Glutamatergic neuron (in vitro differentiated cells): ENCODE measurements around the gene AK1. TPM values are rescaled to one million over a fixed set of nuclear protein-coding genes. Genes with fewer than 3 reads are reported as not detected.

Source experiments
- DNase-seq: peaks from one replicate; pipeline ENCODE4 v3.0.0; 2022
- H3K27ac Mint-ChIP-seq: one replicate; pipeline ENCODE4 v1.8.0; 2020; ENCODE audit warnings: mild to moderate bottlenecking, mixed read lengths, inconsistent platforms; ENCODE audit not compliant: unreplicated experiment
- H3K27me3 Mint-ChIP-seq: one replicate; pipeline ENCODE4 v1.8.0; 2020; ENCODE audit warnings: mild to moderate bottlenecking, moderate library complexity, mixed read lengths, inconsistent platforms; ENCODE audit not compliant: unreplicated experiment
- H3K36me3 Mint-ChIP-seq: one replicate; pipeline ENCODE4 v1.8.0; 2020; ENCODE audit warnings: mild to moderate bottlenecking, mixed read lengths, inconsistent platforms; ENCODE audit not compliant: unreplicated experiment
- H3K4me1 Mint-ChIP-seq: one replicate; pipeline ENCODE4 v1.8.0; 2020; ENCODE audit warnings: mild to moderate bottlenecking, low read depth, mixed read lengths, inconsistent platforms; ENCODE audit not compliant: unreplicated experiment
- H3K4me3 Mint-ChIP-seq: one replicate; pipeline ENCODE4 v1.8.0; 2020; ENCODE audit warnings: mild to moderate bottlenecking, mixed read lengths, inconsistent platforms; ENCODE audit not compliant: unreplicated experiment
- H3K9me3 Mint-ChIP-seq: one replicate; pipeline ENCODE4 v1.8.0; 2020; ENCODE audit warnings: mild to moderate bottlenecking, moderate library complexity, mixed read lengths, inconsistent platforms; ENCODE audit not compliant: unreplicated experiment
- total RNA-seq: library from RNA; stranded (reverse); fragmentation: NEBNext Ultra II Directional; extraction: Animal tissue kit (Norgen Biotek cat#: 25700); gene quantifications from one replicate; pipeline ENCODE4 v1.2.1, GENCODE V29; 2021; ENCODE audit not compliant: unreplicated experiment
- TF ChIP-seq, protein P1 (sequence below): fragments of 200-600 bp; sonication (generic); IDR thresholded peaks from one replicate; pipeline ENCODE4 v1.5.0; 2021; ENCODE audit not compliant: partially characterized antibody, unreplicated experiment

AK1 gene
- total RNA-seq, 1 donor from 2014 or later, result 121 TPM

DNA sequence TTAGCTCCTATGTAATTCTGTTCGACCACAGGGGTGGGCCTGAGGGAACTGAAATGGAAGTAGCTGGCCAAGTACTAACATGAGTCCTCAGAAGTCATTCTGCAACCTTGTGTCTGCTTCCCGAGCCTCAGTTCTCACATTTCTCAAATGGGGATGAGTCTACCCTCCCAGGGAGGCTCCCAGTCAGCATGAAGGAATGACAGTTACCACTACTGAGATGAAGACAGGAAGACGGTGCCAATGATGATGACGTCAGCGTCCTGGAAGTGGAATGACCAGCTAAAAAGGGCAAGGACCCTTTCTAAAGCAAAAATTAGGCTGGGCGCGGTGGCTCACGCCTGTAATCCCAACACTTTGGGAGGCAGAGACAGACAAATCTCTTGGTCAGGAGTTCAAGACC lies 46.3 kb upstream of the AK1 start:
- TF ChIP-seq, protein P1, sequence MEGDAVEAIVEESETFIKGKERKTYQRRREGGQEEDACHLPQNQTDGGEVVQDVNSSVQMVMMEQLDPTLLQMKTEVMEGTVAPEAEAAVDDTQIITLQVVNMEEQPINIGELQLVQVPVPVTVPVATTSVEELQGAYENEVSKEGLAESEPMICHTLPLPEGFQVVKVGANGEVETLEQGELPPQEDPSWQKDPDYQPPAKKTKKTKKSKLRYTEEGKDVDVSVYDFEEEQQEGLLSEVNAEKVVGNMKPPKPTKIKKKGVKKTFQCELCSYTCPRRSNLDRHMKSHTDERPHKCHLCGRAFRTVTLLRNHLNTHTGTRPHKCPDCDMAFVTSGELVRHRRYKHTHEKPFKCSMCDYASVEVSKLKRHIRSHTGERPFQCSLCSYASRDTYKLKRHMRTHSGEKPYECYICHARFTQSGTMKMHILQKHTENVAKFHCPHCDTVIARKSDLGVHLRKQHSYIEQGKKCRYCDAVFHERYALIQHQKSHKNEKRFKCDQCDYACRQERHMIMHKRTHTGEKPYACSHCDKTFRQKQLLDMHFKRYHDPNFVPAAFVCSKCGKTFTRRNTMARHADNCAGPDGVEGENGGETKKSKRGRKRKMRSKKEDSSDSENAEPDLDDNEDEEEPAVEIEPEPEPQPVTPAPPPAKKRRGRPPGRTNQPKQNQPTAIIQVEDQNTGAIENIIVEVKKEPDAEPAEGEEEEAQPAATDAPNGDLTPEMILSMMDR, result no peak
- Mint-ChIP-seq H3K27ac (no peak overlapping the region), H3K4me1 (peaks cover 5% of the 10 kb centered on the region), H3K4me3 (no peak overlapping the region), H3K36me3 (no peaks in the 10 kb centered on the region), H3K27me3 (peaks cover 10% of the 10 kb centered on the region), H3K9me3 (peaks cover 10% of the 10 kb centered on the region)
- DNase-seq, result no peak

DNA sequence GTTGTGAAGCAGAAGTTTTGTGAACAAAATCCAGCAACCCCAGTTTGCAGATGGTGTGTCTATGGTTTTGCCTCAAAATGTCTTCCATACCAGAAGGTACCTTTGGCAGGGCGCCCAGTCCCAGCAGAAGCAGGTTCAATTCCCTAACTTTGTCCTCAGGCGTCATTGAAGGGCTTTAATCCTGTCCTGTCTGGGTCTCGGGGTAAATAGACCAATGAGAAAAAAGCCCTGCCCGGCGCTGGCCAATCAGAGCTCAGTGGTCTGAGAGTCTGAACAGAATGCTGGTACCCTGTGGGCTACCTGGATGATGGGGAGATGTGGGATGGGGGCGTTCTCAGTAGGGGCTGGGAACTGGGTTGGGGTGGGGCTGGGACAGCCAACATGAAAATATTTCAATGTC lies 45.6 kb upstream of the AK1 start:
- H3K9me3 Mint-ChIP-seq, result peaks cover 10% of the 10 kb centered on the region
- H3K36me3 Mint-ChIP-seq, result no peaks in the 10 kb centered on the region
- TF ChIP-seq, protein P1, result no peak
- no peak overlapping the region for H3K27ac Mint-ChIP-seq
- H3K27me3 Mint-ChIP-seq, result peaks cover 9% of the 10 kb centered on the region
- peaks cover 3% of the 10 kb centered on the region for H3K4me1 Mint-ChIP-seq
- no peak for DNase-seq
- H3K4me3 Mint-ChIP-seq, result no peak overlapping the region

DNA sequence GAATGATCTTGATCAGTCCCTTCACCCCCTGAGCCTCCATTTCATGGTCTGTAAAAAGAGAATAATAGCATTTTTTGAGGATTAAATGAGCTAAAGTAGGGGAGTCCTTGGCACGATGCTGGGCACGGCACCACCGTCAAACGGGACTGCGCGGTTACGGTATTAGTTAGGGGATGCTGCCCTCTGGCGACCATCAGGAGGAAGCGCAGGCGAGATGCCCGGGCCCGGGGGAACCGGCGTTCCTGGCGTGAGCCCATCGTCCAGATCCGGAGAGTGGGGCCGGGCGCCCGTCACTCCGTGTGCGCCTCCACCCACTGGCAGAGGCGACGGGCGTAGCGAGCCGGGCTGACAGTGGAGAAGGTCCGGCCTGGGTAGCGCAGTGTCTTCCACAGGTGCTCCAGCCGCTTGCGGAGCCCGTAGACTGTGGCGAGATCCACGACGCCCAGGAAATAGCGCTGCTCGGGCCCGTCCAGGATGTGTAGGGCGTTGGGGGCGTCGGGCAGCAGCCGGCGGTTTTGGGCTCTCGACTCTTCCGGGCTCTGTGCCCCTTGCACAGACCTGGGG lies 44.2 kb upstream of the AK1 start:
- peak; percentile 80 for DNase-seq
- Mint-ChIP-seq H3K9me3 (peaks cover 10% of the 10 kb centered on the region), H3K27me3 (peaks cover 9% of the 10 kb centered on the region), H3K4me1 (peaks cover 8% of the 10 kb centered on the region), H3K36me3 (no peaks in the 10 kb centered on the region), H3K4me3 (no peak overlapping the region), H3K27ac (no peak overlapping the region)
- TF ChIP-seq, protein P1, result peak; percentile 96

DNA sequence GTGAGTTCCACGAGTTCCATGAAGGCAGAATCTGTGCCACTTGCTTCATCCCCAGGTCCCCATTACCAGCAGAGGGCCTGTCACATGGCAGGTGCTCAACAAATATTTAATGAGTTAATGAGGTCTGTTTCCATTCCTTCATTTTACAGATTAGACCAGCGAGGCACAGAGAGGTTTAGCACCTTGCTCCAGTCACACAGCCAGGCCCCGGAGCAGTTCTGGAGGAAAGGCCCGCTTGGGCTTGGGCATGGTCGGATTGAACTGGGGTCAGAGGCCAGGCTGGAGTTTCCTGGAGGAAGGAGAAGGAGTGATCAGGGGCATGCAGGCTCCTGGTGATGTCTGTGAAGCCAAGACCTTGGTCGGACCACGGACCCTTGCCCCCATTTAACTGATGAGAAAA lies 43.3 kb upstream of the AK1 start:
- H3K27ac Mint-ChIP-seq, result no peak overlapping the region
- H3K27me3 Mint-ChIP-seq, result peaks cover 9% of the 10 kb centered on the region
- H3K36me3 Mint-ChIP-seq, result no peaks in the 10 kb centered on the region
- peaks cover 10% of the 10 kb centered on the region for H3K4me1 Mint-ChIP-seq
- DNase-seq, result no peak
- TF ChIP-seq, protein P1, result no peak
- peaks cover 8% of the 10 kb centered on the region for H3K9me3 Mint-ChIP-seq
- peak overlapping the region; percentile 12 for H3K4me3 Mint-ChIP-seq

DNA sequence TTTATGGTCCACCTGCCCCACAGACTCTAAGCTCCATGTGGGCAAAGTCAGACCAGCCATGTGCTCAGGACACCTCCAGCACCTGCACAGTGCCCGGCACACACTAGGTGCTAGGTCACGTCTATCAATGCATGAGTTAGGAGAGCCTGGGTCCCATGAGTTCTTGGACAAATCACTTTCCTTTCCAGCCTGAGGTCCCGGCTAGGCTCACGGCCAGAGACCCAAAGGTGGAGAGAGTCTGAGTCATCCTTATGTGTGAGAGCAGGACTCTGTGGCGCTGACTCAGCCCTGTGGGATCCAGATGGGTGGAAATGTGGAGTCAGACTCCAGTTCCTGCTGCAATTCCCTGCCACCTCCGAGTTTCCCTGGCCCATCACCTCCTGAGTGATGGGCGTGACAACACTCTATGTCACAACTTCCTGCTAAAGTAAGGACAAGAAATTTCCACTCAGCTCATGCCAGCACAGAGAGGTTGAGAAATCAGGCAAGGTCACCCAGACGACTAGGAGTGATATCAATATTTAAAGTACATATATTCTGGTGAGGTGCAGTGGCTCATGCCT lies 41.9 kb upstream of the AK1 start:
- peak overlapping the region; percentile 20 for H3K27ac Mint-ChIP-seq
- DNase-seq, result no peak
- H3K4me3 Mint-ChIP-seq, result no peak overlapping the region
- peaks cover 7% of the 10 kb centered on the region for H3K4me1 Mint-ChIP-seq
- H3K9me3 Mint-ChIP-seq, result peaks cover 5% of the 10 kb centered on the region
- H3K36me3 Mint-ChIP-seq, result no peaks in the 10 kb centered on the region
- H3K27me3 Mint-ChIP-seq, result peaks cover 9% of the 10 kb centered on the region
- TF ChIP-seq, protein P1, result no peak
